Activated naive CD4-positive, alpha-beta T cell (primary cell): Measurements from ENCODE around the gene MCRS1.

Experiments
- DNase-seq, 4 experiments: peaks; one replicate each; lab custom pipeline; 2025; lab: John Stamatoyannopoulos, UW

The MCRS1 gene

GRCh38 chr12:49556391-49557186, 11.4 kb downstream of the MCRS1 start:
- DNase-seq, result no peak

- DNase-seq, result no peak
Measured at GRCh38 chr12:49555631-49556390, 12.1 kb downstream of the MCRS1 start.

DNA sequence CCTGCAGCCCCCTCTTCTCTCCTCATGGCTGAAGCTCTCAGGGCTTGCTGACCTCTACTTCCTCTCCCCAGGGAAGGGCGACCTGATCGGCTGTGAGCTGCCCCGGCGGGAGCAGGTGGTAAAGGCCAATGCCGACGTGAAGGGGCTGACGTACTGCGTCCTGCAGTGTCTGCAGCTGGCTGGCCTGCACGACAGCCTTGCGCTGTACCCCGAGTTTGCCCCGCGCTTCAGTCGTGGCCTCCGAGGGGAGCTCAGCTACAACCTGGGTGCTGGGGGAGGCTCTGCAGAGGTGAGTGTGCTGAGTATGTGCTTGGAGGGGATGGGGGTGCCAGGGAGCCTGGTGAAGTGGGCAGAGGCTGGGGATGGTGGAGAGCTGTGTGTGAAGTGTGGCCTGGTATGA, 13.7 kb downstream of the MCRS1 start:
- DNase-seq, result no peak

- DNase-seq, result no peak
Measured at GRCh38 chr12:49553512-49554088, 14.3 kb downstream of the MCRS1 start.

DNA sequence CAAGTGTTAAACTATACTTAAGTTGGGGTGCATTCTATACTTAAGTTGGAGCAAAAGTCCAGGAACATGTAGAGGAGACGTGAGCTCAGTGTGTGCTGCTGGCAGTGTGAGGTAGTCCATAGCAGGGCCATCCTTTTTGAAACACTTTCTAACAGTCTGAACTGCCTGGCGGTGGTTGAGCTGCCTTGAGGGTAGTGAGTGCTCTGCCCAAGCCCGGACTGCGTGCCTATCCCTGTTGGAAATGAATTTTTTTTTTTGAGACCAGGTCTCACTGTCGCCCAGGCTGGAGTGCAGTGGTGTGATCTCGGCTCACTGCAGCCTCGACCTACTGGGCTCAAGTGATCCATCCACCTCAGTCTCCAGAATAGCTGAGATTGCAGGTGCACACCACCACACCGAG, 15.0 kb downstream of the MCRS1 start:
- no peak for DNase-seq

DNA sequence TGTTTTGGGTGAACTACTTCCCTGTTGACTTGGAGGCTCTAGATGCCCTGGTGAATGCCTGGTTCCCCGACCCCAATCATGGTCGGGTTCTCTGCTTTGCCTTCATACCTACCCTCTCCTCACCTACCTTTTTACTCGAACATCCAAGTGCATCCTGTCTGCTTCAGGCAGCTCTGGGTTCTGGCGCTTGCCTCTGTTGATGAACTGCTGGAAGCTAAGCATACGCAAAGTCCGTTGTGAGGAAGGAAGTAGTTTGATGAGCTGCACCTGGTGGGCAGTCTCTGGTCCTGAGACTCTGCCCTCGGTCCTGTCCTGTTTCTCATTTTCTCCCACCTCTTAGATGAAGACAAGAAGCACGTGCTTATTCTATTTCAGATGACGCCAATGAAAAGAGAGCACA, 15.5 kb downstream of the MCRS1 start:
- DNase-seq, result no peak

GRCh38 chr12:49552014-49552413, 15.9 kb downstream of the MCRS1 start:
- DNase-seq, result no peak

DNA sequence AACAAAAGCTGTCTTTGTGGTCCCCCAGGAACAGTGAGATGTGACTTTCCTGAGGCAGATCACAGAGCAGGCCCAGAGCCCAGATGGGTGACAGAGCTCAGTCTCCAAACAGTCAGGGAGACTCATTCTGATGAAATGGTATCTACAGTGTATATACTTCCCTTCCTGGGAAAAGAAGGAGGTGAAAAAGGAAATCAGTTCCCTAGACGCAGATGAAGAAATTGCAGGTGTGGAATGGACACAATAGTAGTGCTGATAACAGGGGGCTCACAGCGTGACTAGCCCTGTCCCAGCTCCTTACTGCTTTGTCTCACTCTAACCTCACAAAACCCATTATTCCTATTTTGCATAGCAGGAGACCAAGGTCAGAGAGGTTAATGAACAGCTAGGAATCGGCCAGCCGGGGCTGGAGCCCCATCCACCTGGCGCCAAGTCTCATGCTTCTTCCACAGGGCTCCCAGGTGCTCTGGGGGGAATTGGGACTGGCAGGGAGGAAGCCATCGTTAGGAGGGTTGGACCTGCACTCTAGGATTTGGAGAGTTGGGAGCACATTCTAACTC, 17.2 kb downstream of the MCRS1 start:
- no peak for DNase-seq

DNA sequence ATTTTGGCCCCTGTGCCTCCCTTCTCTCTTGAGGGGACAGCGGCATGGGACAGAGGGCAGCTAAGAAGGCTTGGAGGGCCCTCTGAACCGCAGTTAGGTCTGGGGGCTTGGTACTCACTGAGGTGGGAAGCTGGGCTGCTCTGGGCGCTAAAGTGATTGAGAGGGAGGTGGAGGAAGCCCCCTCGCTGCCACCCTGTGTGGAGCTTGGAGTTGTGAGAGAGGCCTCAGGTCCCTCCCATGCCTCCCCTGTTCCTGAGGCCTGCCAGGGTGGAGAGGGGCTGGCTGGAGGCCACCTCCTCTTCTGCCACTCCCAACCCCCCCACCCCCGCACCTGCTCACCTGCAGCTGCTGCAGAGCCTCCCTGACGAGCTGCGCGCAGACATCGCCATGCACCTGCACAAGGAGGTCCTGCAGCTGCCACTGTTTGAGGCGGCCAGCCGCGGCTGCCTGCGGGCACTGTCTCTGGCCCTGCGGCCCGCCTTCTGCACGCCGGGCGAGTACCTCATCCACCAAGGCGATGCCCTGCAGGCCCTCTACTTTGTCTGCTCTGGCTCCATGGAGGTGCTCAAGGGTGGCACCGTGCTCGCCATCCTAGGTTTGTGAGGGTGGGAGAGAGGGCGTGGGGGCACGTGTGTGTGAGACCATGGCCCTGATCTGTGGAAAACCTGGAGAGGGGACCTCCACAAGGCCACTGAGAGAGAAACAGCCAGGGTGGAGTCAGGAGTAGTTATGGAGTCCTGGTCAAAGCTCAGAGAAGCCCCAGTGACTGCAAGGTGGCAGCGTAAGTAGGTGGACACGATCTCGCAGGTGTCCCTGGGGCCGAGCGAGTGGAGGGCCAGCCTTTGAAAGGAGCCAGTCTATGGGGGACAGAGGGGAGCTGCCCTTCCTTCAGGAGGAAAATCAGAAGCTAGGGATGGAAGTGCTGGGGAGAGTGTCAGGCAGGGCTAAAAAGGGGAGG, 17.9 kb downstream of the MCRS1 start:
- no peak for DNase-seq

GRCh38 chr12:49548822-49549648, 18.9 kb downstream of the MCRS1 start:
- DNase-seq, result peak in 1 of 4 experiments; percentile 24

DNA sequence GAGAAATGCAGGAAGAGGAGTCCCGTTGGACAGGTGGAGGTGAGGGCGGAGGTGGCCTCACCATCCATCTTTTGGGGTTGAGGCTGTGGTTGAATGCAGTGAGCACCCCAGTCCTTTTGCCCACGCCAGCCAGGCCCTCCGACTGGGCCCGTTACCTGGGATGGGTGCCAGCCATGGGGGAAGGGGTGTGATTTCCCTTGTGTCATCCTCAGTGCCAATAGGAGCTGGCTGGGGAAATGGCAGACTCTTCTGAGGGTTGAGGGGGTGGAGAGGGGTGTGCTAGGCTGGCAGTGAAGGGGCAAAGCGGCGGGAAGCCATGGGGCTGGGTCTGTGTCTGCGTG, 19.5 kb downstream of the MCRS1 start:
- no peak for DNase-seq

DNA sequence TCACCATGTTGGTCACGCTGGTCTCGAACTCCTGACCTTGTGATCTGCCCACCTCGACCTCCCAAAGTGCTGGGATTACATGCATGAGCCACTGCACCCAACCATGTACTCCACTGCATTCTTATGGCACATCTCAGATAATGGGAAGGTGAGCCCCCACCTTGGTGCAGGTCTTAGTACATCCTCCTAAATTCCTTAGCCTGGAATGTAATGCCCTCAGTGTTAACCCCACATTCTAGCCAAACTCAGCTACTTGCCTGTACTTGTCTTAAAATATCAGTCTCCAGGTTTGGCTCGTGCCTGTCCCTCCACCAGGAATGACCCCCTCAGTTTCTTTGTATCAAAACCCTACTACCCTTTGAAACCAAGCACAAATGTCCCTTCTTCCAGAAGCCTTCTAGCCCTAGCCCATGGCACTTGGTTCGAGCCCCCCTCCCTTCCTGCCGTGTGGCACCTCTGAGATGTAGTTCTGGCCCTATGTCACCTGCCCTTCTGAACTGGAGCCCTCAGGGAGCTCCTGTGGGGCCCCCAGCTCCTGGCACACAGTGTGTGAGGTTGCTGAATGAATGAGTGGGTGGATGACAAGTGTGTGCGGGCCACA, 20.8 kb downstream of the MCRS1 start:
- DNase-seq, result no peak

DNA sequence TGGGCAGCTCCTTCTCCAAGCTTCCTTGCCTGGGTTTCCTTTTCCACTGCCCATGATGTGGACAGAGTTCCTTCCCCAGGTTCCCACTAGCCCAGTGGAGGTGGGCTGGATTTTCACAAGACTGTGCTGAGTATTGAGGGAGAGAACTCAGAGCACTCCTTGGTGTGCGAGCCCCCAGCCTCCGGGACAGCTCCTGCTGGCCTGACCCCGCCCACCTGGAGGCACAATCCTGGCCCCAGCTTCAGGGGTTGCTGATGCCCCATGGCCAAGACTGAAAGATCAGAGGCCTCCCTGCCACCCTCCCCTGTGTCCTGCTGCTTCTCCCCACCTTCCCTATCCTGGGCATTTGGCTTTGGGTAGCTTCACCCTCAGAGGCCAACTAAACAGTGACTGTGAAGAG, 21.5 kb downstream of the MCRS1 start:
- DNase-seq, result no peak

GRCh38 chr12:49545815-49546214, 22.1 kb downstream of the MCRS1 start:
- no peak for DNase-seq

- DNase-seq, result no peak
Measured at GRCh38 chr12:49543914-49544815, 23.8 kb downstream of the MCRS1 start.

DNA sequence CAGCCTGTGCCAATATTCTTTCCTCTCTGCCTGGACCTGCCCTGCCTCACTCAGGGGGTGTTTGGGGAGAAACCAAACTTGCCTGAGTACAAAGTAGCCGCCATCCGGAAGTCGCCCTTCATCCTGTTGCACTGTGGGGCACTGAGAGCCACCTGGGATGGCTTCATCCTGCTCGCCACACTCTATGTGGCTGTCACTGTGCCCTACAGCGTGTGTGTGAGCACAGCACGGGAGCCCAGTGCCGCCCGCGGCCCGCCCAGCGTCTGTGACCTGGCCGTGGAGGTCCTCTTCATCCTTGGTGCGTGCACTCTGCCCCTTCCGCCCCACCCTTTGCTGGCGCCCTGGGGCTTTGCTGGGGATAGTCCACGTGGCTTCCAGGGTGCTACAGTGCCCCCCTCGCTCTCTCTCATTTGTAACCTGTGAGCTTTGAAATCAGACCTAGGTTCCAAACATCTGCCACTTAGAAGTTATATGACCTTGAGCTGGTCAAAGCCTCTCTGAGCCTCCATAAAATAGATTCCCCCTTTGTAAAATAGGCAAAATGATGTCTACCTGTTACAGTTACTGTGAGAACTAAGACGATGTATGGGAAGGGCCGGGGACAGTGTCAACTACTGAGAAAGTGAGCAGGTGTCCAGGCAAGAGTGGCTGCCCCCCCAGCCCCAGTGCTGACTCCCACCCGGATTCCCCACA, 24.6 kb downstream of the MCRS1 start:
- no peak for DNase-seq

DNA sequence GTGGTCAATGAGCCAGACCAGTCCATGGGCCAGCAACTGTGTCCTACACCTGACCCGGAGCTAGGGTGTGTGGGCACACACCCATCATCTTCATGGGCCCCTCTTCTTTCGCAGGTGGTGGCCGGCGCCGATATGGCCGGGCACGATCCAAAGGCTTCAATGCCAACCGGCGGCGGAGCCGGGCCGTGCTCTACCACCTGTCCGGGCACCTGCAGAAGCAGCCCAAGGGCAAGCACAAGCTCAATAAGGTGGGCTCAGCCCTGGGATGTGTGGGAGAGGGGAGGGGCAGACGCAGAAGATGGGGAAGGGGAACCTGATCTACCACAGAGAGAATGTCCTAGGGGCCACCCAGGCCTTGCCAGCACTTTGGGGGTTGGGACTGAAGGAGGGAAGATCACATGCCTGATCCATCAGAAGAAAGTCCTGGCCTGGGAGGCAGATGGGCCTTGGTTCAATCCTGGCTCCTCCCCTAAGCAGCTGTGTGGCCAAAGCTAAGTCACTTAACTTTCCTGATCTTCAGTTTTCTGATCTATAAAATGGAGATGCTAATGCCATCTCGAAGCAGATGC, 25.3 kb downstream of the MCRS1 start:
- no peak for DNase-seq

DNA sequence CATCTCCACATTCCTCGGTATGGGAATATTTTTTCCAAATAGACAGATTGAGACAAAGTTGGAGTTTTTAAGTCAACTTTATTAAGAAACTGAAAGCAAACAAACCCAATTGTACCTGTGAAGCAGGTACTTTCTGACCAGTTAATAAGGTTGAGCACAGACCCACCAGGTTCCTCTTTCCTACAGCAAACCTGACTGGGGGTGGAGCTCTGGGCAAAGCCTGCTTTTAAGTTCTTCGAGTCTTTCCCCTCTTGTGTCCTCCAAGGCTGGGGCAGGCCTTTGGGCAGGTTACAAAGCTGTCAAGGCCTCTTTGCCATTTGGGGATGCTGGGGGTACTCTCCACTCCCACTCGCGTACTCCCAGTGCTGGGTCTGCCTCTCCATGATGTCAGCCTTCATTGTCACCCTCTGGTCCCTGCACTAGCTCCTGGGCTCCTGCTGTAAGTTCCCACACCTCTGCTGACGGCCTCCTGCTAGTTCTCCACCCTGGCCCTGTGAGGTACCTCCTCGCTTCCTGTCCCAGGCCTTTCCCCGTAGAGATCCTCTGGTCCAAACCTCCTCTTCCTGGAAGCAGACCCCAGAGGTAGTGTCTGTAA, 25.9 kb downstream of the MCRS1 start:
- DNase-seq, result no peak
